Natural killer cell (primary cell): ENCODE results near the gene LEFTY2. TPM values are rescaled to one million over a fixed set of nuclear protein-coding genes. Genes with fewer than 3 reads are reported as not detected.
"Not testable (repeated sequence)": the region's sequence is repeated elsewhere in the genome, so short reads cannot be mapped to it uniquely, and the experiment has no call there.

ENCODE experiments used
- ATAC-seq, 3 donors: fragments of 150-1000 bp in 2 of 3; fragments of 200-7000 bp in 1 of 3; cut with Tn5 transposase; 1 replicate in 1 of 3; 2 replicates in 2 of 3; pipeline ENCODE4 v1.10.0; 2021; ENCODE audit warnings: mild to moderate bottlenecking in 2 of 3, moderate library complexity in 2 of 3
- DNase-seq, 2 donors: peaks; one replicate each; pipeline versions ENCODE4 v3.0.0 to v3.0.0-alpha.2; 2013 to 2021; ENCODE audit warnings: mixed read lengths in 1 of 2
- H3K27ac ChIP-seq: one replicate; pipeline ENCODE4 v1.5.1; 2013; ENCODE audit warnings: mild to moderate bottlenecking, low read length
- H3K27me3 ChIP-seq: one replicate; pipeline ENCODE4 v1.6.1; 2013; ENCODE audit warnings: low read length; ENCODE audit not compliant: control insufficient read depth, insufficient read depth
- H3K36me3 ChIP-seq: one replicate; pipeline ENCODE4 v1.6.1; 2013; ENCODE audit warnings: low read length; ENCODE audit not compliant: control insufficient read depth, insufficient read depth
- H3K4me1 ChIP-seq: one replicate; pipeline ENCODE4 v1.6.1; 2013; ENCODE audit warnings: low read length; ENCODE audit not compliant: control insufficient read depth, insufficient read depth
- H3K4me3 ChIP-seq: one replicate; pipeline ENCODE4 v1.5.1; 2013; ENCODE audit warnings: low read length
- H3K9me3 ChIP-seq: one replicate; pipeline ENCODE4 v1.6.1; 2013; ENCODE audit warnings: low read length; ENCODE audit not compliant: control insufficient read depth, insufficient read depth
- H3K27ac Mint-ChIP-seq, 2 donors: one replicate each; pipeline ENCODE4 v1.8.0; 2022; ENCODE audit warnings: mild to moderate bottlenecking in 2 of 2, mixed read lengths in 2 of 2, moderate library complexity in 1 of 2
- H3K27me3 Mint-ChIP-seq, 2 donors: one replicate each; pipeline ENCODE4 v1.8.0; 2022; ENCODE audit warnings: low read depth in 2 of 2, mixed read lengths in 2 of 2
- H3K36me3 Mint-ChIP-seq: one replicate; pipeline ENCODE4 v1.8.0; 2022; ENCODE audit warnings: mixed read lengths
- H3K4me1 Mint-ChIP-seq, 2 donors: one replicate each; pipeline ENCODE4 v1.8.0; 2022; ENCODE audit warnings: mixed read lengths in 2 of 2
- H3K4me3 Mint-ChIP-seq: one replicate; pipeline ENCODE4 v1.8.0; 2022; ENCODE audit warnings: mild to moderate bottlenecking, moderate library complexity, mixed read lengths
- H3K9me3 Mint-ChIP-seq, 2 donors: one replicate each; pipeline ENCODE4 v1.8.0; 2022; ENCODE audit warnings: mixed read lengths in 2 of 2
- WGBS: methylation state at CpG from one replicate; pipeline ENCODE4 v1.1.7; 2013; ENCODE audit warnings: missing lambda C conversion rate; ENCODE audit not compliant: insufficient coverage; 5-methylcytosine and 5-hydroxymethylcytosine counted together
- intact Hi-C: fragments of 100-400 bp; cut with micrococcal nuclease; formaldehyde crosslinking; loops from one replicate; pipeline ENCODE4 v1.14.2; 2022
- total RNA-seq, 4 donors: library from RNA; stranded (reverse); fragments of 120-200 nt in 1 of 4; gene quantifications; one replicate each; pipeline versions ENCODE4 v1.2.3 to v1.2.4, GENCODE V29; 2013 to 2022
- TF ChIP-seq, protein P1 (sequence below): fragments of 200-600 bp; IDR thresholded peaks from one replicate; pipeline ENCODE4 v1.8.0; 2022; ENCODE audit warnings: antibody characterized with exemption

Gene LEFTY2
- total RNA-seq, 3 donors from 2014 or later (not counting 1 experiment from before 2014, with no cell fraction given) = not detected

GRCh38 chr1:225943582-225943981 lies 2.6 kb upstream of the LEFTY2 start:
- Mint-ChIP-seq H3K4me1 (peaks cover 20 to 26% of the 10 kb centered on the region in 2 donors), H3K4me3 (peak overlapping the region; percentile 21), H3K27ac (peak overlapping the region in 1 of 2 donors; percentile 45), H3K27me3 (peaks cover 5 to 6% of the 10 kb centered on the region in 2 donors), H3K36me3 (no peaks in the 10 kb centered on the region), H3K9me3 (no peaks in the 10 kb centered on the region)
- H3K36me3 ChIP-seq = no peaks in the 10 kb centered on the region
- ATAC-seq (no peak), DNase-seq (no peak)
- H3K27me3 ChIP-seq = no peaks in the 10 kb centered on the region
- TF ChIP-seq, protein P1, sequence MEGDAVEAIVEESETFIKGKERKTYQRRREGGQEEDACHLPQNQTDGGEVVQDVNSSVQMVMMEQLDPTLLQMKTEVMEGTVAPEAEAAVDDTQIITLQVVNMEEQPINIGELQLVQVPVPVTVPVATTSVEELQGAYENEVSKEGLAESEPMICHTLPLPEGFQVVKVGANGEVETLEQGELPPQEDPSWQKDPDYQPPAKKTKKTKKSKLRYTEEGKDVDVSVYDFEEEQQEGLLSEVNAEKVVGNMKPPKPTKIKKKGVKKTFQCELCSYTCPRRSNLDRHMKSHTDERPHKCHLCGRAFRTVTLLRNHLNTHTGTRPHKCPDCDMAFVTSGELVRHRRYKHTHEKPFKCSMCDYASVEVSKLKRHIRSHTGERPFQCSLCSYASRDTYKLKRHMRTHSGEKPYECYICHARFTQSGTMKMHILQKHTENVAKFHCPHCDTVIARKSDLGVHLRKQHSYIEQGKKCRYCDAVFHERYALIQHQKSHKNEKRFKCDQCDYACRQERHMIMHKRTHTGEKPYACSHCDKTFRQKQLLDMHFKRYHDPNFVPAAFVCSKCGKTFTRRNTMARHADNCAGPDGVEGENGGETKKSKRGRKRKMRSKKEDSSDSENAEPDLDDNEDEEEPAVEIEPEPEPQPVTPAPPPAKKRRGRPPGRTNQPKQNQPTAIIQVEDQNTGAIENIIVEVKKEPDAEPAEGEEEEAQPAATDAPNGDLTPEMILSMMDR = no peak
- H3K9me3 ChIP-seq = no peaks in the 10 kb centered on the region
- no peak overlapping the region for H3K4me3 ChIP-seq
- H3K4me1 ChIP-seq = peaks cover 20% of the 10 kb centered on the region
- 85% methylated on average over 4 of the region's 4 CpGs for WGBS
- intact Hi-C loops = no loop called here
- no peak overlapping the region for H3K27ac ChIP-seq

DNA sequence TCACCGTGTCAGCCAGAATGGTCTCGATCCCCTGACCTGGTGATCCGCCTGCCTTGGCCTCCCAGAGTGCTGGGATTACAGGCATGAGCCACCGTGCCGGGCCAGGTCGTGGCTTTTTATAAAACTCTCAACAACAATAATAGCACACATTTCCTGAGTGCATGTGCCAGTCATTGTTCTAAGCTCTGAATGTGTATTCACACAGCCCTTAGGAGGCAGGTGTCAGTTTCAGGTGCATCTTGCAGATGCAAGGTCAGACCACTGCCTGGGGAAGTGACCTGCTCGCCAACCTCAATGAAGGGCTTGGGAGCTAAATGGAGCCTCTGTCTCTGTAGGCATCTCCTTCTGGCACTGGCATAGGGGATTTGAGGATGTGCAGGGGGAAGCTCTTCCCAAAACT lies 1.6 kb upstream of the LEFTY2 start:
- Mint-ChIP-seq H3K9me3 (no peaks in the 10 kb centered on the region), H3K4me1 (peaks cover 20 to 26% of the 10 kb centered on the region in 2 donors), H3K27ac (no peak overlapping the region), H3K27me3 (peaks cover under 1 to 2% of the 10 kb centered on the region in 2 donors), H3K4me3 (no peak overlapping the region), H3K36me3 (no peaks in the 10 kb centered on the region)
- Histone ChIP-seq H3K4me3 (no peak overlapping the region), H3K27me3 (no peaks in the 10 kb centered on the region), H3K9me3 (no peaks in the 10 kb centered on the region), H3K4me1 (peaks cover 20% of the 10 kb centered on the region), H3K36me3 (no peaks in the 10 kb centered on the region), H3K27ac (no peak overlapping the region)
- intact Hi-C loops = no loop called here
- ATAC-seq = no peak
- 55% methylated on average over 7 of the region's 7 CpGs for WGBS
- TF ChIP-seq, protein P1 = no peak
- DNase-seq = no peak

DNA sequence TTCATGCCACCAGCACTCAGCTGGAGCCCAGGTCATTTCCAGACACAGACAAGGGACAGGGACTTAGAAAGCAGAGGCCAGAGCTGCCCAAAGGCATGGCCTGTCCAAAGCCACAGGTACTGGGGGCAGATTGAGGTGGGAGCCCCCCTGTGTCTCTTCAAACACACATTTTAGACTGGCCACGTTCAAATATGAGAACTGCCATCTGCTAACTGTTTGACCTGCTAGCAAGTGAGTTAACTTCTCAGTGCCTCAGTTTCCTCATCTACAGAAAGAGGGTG lies 862 bp upstream of the LEFTY2 start:
- 56% methylated on average over 1 of the region's 1 CpG for WGBS
- H3K27me3 Mint-ChIP-seq = peaks cover 0 to 4% of the 10 kb centered on the region in 2 donors
- TF ChIP-seq, protein P1 = no peak
- H3K36me3 ChIP-seq = no peaks in the 10 kb centered on the region
- H3K27me3 ChIP-seq = no peaks in the 10 kb centered on the region
- H3K9me3 ChIP-seq = no peaks in the 10 kb centered on the region
- DNase-seq (no peak), ATAC-seq (no peak)
- H3K4me1 Mint-ChIP-seq = peaks cover 20 to 26% of the 10 kb centered on the region in 2 donors
- H3K4me3 Mint-ChIP-seq = no peak overlapping the region
- H3K9me3 Mint-ChIP-seq = no peaks in the 10 kb centered on the region
- no peak overlapping the region for H3K27ac ChIP-seq
- H3K36me3 Mint-ChIP-seq = no peaks in the 10 kb centered on the region
- no peak overlapping the region for H3K4me3 ChIP-seq
- peaks cover 20% of the 10 kb centered on the region for H3K4me1 ChIP-seq
- intact Hi-C loops = no loop called here
- H3K27ac Mint-ChIP-seq = no peak overlapping the region

DNA sequence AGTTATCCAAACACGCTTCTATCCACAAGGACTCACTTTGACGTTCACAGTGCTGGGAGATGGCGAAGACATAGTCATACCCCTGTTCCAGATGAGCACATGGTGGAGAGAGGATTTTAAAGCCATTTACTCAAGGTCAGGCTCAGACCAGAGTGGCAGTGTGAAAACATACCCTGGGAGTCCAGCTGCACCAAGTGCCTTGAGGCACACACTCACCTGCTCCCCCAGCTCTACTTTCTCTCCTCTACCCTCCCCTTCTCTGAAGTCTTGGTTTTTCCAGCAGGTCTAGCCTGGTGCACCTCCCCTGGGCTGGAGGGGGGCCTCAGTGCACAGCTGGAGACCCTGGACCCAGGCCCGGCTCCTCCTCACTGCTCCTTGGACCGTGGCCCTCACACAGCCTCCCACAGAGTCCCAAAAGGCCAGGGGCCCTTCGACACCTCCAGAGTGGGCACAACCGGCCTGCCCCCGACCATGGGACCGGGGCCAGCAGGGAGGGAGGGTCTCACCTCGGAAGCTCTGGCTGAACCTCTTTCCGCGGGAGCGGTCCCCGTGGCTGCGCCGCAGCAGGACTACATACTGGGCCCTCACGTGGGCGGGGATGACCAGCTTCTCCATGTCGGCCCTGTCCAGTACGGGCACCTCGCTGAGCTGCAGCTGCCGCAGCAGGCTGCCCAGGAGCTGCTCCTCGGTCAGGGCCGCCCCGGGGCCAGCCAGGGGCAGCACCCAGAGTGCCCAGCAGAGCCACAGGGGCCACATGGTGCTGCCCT lies 452 bp downstream of the LEFTY2 start:
- intact Hi-C loops = no loop called here
- peaks cover 20 to 23% of the 10 kb centered on the region in 2 donors for H3K4me1 Mint-ChIP-seq
- H3K9me3 Mint-ChIP-seq = no peaks in the 10 kb centered on the region
- WGBS = 93% methylated on average over 25 of the region's 25 CpGs
- Histone ChIP-seq H3K4me1 (peaks cover 20% of the 10 kb centered on the region), H3K4me3 (no peak overlapping the region), H3K9me3 (no peaks in the 10 kb centered on the region), H3K27ac (no peak overlapping the region), H3K36me3 (no peaks in the 10 kb centered on the region), H3K27me3 (no peaks in the 10 kb centered on the region)
- H3K36me3 Mint-ChIP-seq = no peaks in the 10 kb centered on the region
- DNase-seq = no peak
- peaks cover 0 to 5% of the 10 kb centered on the region in 2 donors for H3K27me3 Mint-ChIP-seq
- H3K4me3 Mint-ChIP-seq = no peak overlapping the region
- no peak for ATAC-seq
- TF ChIP-seq, protein P1 = no peak
- no peak overlapping the region for H3K27ac Mint-ChIP-seq

DNA sequence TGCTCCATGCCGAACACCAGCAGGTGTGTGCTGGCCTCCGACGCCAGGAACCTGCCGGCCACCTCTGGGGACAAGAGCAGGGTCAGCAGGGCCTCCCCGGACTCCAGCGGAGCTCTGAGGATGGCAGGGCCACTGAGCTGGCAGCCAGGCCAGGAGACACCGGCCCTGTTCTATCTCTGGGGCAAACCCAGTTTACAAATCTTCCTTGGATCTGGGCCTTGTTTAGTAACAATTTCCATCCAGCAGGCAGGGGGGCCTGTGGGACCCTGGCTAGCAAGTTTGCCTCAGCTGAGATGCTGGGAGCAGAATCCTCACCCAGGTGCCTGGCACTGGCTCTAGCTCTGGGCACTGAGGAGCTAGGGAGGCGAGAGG lies 1.1 kb downstream of the LEFTY2 start:
- H3K36me3 ChIP-seq, intact Hi-C loops, H3K4me3 Mint-ChIP-seq, H3K9me3 Mint-ChIP-seq, H3K27ac ChIP-seq, H3K9me3 ChIP-seq, H3K27me3 Mint-ChIP-seq, ATAC-seq, H3K27ac Mint-ChIP-seq, DNase-seq, H3K27me3 ChIP-seq, H3K36me3 Mint-ChIP-seq, H3K4me3 ChIP-seq: not testable (repeated sequence)
- H3K4me1 ChIP-seq = peaks cover 16% of the 10 kb centered on the region
- 95% methylated on average over 8 of the region's 8 CpGs for WGBS
- H3K4me1 Mint-ChIP-seq = peaks cover 16 to 17% of the 10 kb centered on the region in 2 donors
